GM21360 (cell line): ENCODE results near the gene IL5.
"Not testable (repeated sequence)": the region's sequence is repeated elsewhere in the genome, so short reads cannot be mapped to it uniquely, and the experiment has no call there.

Source experiments
- ATAC-seq: cut with Tn5 transposase; IDR thresholded peaks from one replicate; pipeline ENCODE4 v1.9.1; 2021; ENCODE audit warnings: mild to moderate bottlenecking, moderate library complexity; ENCODE audit not compliant: unreplicated experiment

Gene IL5

DNA sequence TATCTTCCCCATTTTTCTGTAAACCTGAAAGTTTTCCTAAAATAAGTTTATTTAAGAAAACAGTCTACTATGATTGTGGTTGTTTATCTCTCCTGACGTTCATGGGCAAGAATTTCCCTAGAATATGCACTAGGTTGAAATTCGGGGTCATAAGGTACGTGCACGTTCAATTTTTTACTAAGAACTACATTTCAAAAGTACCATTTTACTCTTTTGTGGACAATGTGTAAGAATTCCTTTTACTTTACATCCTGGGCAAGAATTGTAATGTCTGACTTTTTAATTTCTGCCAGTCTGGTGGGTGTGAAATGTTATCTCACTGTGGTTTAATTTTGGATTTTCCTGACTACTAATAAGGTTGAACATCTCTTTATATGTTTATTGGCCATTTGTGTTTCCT is 12.4 kb downstream of the IL5 start:
- no peak for ATAC-seq

DNA sequence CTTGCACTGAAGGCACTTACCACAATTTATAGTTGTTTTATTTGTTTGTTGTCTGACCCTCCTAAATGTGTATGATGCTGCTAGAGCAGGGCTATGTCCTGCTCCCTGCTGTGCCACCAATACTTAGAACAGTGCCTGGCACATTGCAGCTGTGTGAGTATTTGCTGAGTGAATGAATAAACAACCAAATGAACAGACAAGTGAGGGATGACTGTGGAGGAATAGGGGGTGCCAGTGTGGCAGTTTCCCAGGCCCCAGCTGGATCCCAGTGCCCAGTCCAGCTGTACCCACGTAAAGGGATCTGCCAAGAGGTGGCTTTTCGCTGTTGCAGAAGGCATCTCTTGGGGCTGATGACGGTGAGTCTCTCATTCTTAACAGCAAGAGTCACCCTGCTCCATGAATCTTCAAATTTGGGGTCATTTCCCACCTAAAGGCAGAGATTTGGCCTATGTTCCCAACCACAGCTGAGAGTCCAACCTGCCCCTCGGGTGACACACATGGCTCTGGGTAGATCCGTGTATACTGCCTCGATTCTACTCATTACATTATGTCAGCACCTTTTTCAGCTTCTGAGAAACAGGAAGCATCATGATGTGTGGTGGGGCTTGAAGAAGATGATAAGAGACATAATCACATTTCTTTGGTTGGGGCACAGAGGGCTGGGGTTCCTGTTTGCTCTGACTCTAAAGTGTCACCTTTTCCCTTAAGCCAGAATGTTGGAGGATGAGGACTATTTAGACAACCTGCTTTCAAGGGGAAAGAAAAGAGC is 14.3 kb downstream of the IL5 start:
- ATAC-seq: no peak

DNA sequence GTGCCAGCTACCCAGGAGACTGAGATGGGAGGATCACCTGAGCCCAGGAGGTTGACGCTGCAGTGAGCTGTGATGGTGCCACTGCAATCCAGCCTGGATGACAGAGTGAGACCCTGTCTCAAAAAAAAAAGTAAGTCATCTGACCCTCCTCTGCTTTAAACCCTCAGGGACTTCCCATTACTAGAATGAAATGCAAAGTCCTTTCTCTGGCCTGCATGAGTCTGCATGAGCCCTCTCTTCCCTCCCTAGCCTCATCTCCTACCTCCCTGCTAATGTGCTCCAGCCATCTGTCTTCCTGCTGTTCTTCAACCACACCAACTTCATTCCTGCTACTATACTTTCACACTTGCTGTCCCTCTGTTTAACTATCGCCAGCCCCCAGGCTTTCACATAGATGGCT is 15.3 kb downstream of the IL5 start:
- ATAC-seq: no peak

DNA sequence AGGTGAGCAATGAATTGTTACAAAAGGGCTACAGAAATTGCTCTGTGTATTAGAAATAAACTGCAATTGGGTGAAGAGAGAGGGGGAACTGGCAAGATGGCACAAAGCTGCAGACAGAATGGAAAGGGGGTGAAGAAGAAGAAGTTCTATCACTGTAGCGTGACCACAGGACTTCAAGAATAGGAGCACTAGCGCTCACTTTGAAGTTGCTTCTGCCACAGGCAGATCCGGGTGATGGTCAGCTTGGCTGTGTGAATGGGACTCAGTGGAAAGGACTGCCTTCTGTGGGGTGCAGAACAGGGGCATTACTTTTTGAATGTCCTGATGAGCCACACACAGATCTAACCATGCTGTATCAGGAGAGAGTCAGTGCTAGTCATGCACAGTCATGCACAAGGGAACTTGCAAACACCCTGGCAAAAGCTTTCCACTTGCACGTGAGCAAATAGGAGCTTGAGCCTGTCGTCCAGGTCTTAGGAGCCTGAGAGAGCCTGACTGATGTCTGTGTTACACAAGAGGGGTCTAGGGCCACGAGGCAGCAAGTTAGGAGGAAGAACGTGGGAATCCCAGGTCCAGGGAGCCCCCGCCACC is 16.3 kb downstream of the IL5 start:
- ATAC-seq: no peak

DNA sequence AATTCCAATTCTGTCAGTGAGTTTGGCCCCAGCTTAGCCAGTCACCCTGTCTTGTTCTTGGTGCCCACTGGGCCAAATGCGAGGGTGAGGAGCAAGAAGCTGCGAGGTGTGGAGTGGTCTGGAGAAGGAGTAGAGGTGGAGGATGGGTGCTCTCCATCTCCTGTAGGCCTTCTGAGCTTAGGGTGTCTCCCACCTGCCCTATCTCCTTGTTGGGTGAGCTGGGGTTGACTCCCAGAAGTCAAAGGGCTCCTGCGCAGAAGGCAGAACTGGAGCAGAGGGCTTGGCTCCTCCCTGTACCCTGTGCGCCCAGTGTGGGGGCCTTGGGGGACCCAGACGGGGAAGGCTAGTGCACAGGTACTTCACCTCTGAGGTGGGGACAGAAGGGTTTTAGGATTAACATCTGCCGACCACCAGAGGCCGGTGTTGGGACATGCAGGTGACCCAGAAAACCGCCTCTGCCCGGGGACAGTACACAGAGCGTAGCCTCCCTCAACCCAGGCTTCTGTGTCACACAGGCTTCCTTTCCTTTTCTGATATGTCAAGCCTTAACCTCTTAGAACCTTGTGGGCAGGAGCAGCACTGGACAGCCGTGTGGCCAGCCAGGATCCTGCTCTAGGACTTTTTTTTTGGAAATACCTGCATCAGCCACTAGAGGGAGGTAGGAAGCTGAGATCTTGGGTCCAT is 16.9 kb downstream of the IL5 start:
- ATAC-seq: peak; percentile 44

DNA sequence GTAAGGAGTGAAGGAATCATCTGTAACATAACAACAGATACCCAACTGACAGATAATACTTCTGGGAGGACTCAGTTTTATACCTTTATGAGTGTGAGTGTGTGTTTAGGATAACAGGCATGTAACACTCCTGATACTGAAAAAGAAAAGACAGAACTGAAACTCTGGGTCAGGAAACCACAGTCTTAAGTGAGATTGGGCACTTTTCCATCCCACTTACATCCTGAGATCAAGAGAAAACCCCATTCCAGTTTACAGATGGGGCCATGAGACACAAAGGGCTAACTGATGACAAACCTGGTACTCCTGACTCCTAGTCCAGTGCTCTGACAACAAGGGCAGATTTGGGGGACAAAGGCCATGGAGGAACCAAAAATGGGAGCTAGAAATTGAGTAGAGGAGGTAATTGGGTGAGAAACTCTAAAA is 18.0 kb downstream of the IL5 start:
- ATAC-seq: peak; percentile 64

DNA sequence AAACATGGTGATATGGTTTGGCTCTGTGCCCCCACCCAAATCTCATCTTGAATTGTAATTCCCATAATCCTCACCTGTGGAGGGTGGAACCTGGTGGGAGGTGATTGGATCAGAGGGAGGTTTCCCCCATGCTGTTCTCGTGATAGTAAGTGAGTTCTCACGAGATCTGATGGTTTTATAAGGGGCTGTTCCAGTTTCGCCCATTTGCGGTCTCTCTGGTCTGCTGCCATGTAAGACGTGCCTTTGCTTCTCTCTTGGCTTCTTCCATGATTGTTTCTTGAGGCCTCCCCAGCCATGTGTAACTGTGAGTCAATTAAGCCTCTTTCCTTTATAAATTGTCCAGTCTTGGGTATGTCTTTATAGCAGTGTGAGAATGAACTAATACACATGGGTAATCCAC is 18.4 kb downstream of the IL5 start:
- not testable (repeated sequence) for ATAC-seq

DNA sequence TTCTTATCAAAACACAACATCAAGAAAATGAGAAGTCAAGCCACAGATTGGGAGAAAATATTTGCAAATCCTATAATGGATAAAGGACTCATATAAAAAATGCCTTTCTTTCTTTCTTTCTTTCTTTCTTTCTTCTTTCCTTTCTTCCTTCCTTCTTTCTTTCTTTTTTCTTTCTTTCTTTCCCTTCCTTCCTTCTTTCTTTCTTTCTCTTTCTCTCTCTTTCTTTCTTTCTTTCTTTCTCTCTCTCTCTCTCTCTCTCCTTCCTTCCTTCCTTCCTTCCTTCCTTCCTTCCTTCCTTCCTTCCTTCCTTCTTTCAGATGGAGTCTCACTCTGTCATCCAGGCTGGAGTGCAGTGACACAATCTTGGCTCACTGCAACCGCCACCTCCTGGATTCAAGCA is 21.3 kb downstream of the IL5 start:
- not testable (repeated sequence) for ATAC-seq

DNA sequence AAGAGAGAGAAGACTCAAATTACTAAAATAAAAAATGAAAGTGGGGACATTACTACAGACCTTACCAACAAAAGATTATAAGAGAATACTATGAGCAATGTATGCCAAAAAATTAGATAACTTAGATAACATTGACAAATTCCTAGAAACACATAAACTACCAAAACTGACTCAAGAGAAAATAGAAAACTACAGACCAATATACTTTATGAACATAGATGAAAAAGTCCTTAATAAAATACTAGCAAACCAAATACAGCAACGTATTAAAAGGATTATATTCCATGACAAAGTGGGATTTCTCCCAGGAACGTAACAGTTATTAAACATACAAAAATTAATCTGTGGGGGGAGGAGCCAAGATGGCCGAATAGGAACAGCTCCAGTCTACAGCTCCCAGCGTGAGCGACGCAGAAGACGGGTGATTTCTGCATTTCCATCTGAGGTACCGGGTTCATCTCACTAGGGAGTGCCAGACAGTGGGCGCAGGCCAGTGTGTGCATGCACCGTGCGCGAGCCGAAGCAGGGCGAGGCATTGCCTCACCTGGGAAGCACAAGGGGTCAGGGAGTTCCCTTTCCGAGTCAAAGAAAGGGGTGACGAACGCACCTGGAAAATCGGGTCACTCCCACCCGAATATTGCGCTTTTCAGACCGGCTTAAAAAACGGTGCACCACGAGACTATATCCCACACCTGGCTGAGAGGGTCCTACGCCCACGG is 29.5 kb downstream of the IL5 start:
- not testable (repeated sequence) for ATAC-seq

DNA sequence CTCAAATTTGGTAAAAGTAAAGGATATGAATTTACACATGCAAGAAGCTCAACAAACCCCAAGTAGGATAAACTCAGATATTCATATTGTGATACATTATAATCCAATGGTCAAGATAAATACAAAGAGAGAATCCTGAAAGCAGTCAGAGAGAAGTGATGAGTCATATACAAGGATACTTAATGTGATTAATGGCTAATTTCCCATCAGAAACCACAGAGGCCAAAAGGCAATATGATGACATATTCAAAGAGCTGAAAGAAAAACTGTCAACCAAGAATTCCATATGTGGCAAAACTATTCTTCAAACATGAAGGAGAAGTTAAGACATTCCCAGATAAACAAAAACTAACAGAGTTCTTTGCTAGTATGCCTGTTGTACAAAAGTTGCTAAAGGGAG is 33.2 kb downstream of the IL5 start:
- no peak for ATAC-seq

DNA sequence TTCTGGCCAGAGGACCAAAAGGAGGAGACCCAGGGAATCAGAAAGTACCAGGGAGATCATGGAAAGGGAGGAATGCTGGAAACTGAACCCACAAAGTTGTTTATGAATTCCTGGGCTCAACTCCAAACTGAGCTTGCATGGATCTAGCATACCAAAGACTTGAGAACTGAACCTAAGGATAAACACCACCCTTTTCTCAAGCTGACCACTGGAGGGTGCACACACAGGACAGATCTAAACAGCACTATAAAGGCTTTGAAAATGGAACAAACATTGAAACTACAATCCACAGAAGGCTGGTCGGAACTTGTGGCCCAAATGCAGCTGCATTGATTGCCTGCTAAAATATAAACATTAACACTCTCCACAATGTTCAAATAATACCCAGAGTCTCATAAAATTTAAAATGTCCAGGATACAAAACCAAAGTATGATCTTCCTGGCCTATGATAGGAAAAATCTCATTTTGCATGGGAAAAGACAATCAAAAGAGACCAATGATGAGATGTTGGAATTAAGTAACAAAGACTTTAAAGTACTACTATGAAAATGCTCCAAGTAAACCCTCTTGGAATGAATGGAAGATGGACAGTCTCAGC is 37.1 kb downstream of the IL5 start:
- peak; percentile 65 for ATAC-seq

DNA sequence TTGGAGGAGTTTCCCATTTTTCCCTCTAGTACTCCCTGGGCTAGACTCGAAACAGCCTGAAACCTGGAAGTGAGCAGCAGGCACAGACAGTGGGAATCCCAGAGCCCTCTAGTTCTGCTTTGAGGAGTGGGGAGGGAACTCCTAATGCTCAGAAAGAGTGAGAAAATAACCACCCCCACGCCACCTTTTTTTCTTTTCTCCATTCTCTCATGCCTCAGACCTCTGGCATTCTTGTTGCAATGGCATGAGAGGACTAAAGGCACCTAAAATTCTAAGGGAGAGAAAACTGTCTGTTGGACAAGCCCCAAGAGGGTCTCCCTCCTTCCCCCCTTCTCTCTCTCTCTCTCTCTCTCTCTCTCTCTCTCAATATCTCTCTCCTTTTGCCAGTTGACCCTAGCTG is 37.7 kb downstream of the IL5 start:
- no peak for ATAC-seq

DNA sequence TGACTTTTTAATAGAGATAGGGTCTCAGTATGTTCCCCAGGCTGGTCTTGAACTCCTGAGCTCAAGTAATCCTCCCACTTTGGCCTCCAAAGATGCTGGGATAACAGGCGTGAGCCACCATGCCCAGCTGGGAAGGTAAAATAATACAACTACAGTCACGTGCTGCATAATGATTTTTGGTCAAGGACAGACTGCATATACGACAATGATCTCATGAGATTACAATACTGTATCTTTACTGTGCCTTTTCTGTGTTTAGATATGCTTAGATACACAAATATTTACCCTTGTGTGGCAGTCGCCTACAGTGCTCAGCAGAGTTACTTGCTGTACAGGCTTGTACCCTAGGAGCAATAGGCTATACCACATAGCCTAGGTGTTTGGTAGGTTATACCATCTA is 38.6 kb downstream of the IL5 start:
- no peak for ATAC-seq

DNA sequence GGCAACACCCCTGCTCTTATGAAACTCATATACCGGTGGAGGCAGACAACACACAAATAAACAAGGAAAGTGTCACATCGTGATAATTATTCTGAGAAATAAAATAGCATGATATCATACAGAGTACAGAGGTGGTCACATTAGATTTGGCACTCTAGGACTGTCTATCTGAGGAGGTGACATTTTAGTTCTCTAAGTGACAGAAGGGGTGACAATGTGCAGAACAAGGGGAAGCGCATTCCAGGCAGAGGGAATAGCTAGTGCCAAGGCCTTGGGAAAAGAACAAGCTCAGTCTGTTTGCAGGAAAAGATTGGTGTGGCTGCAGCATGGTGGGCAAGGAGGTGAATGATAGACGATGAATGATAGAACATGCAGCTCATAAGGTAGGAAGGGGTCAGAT is 40.1 kb downstream of the IL5 start:
- no peak for ATAC-seq

DNA sequence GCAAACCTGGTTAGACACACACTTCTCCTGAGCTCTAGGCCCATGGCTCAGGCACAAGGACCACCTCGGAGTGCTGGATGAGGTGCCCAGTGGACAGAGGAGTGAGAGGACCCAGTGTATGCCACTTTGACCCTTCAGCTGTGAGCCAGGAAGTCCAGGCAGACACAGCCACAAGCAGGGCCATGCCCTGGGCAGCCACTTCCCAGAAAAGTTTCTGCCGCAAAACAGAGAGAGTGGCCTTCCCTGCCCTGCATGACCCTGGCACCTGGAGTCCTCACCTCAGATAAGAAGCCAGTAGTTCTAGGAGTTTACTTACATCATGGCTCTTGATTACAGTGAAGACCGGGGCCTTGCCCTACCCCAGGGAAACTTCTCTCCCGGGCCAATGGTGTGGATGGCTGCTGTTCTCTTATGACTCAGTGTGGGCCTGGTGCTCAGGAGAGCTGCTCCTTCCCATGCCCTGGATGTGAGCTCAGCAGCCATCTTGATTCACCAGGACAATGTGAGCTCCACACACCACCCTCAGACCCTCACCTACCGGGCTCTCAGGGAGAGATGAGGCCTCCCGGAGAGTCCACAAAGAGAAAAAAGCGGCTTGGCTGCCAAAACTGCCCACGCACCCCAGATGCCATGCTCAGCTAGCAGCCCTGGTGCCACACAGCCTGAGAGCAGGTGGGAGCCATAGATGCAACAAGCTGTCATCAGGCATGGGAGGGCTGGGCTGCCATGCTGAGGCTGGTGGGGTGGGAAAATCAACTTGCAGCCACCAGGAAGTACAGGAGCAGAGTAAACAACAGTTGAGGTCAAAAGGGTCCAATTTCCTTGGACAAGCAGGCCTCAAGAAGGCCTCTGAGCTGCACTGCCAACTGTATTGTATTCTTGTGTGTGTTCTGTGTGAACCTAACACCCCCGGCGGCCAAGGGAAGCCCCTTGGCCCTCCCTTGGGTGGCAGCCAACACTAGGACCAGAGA is 41.1 kb downstream of the IL5 start:
- no peak for ATAC-seq

DNA sequence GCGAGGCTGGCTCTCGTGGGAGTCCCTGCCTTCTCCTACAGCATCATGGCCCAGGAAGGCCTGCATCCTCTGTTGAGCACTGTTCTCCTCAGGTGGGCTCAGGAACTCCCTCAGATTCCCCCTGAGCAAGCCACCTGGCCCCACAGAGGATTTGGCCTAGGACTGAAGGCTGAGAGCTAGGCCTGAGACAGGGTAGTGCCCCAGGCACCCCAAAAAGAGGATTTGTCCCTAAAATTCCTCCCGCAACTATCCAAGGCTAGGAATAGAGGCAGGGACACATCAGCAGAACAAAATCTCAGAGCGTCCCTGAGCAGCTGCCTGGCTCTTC is 41.7 kb downstream of the IL5 start:
- no peak for ATAC-seq

DNA sequence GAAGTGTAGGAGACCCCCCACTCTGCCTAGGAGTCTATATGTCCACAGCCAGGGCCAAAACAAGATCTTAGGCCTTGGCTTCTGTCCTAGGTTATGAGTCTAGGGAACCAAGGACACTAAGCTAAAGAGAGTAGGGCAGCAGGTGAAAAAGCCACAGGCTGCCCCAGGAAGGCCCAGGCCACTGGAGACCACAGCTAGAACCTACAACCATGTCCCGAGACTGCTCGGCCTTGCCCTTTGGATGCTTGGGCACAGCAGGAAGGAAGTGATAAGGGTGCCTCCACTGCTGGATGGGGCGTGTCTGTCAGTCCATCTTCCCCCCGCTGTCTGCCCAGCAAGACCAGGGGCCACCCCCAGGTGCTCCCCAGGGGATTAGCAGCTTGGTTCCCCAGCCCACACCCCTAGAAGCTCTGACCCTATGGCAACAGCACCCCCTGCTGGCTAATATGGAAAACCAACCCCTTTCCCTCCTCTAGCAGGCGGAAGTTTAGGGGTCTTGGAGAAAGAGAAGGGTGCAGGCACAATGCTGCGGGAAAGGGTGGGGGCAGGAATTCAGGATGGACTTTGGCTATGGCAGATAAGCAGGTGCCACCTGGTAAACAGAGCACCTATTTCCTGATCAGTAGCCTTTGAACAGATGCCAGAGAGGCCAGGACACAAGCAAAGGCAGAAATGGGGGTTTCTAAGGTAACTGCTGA is 42.2 kb downstream of the IL5 start:
- ATAC-seq: peak; percentile 32

DNA sequence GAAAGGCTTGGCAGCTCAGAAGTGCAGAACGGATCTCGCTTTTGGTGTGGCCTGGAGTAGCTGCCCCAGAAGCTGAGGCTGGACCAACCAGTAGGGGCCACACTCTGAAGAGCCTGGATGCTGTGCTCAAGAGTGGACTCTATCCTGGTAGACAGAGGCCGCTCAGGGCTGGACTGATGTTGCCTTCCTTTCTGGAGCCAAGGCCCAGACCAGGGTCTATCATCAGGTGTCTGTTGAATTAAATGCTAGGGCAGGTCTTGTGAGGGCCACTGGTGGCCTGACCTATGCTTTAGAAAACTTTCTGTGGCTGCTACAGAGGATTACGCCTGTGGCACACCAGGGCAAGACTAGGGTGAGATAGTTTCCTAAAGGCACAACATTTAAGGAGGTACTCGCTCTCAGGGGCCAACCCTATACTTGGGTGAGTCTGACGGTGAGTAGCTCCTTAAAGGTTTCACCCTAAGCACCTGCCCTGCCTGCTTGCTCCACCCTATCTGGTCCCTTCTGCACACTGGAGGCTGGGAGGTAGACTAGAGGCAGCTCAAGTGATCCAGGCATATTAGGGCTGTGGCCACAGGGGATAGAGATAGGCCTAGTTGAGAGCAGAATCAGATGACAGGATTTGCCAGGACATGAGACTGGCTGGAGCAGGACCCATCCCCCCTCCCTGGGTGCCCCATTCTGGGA is 42.9 kb downstream of the IL5 start:
- ATAC-seq: no peak
